ENCODE data around the gene SLC6A2.

DNA sequence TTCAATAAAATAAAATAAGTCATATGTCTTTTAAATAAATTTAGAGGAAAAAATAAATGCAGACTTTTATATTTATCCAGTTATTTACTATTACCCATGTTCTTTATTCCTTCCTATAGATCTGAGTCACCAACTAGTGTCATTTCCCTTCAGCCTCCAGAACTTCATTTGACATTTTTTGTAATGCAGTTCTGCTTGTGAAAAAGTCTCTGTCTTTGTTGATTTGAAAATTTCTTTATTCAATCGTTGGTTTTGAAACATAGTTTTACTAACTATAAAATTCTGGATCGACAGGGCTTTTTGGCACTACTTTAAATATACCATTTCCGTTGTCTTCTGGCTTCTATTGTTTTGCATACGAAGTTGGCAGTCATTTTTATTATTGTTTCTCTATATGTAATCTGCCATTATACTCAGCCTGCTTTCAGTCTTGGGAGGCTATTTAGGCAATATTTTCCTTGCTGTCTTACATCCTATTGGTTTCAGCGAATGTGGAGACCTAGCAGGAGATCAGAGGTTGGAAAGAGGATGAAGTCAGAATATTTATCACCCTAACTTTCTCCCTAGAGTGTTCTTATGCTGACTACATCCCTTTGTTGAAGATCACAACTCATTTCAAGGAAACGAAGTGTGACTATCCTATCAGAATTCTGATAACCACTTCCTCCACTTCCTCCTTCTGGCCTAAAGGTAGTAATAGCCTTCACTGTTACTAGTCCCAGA lies 42.0 kb upstream of the SLC6A2 start:
- TF ChIP-seq RAD21 (IDR thresholded peaks at IDR 0.05; ENCODE audit: low read depth) (no peak), CEBPB (IDR thresholded peaks at IDR 0.05) (no peak), REST (IDR thresholded peaks at IDR 0.05; ENCODE audit: low read depth) (no peak), TEAD4 (IDR thresholded peaks at IDR 0.05) (no peak), ZBTB7A (IDR thresholded peaks at IDR 0.05; ENCODE audit: low read depth) (no peak), TAF1 (IDR thresholded peaks at IDR 0.05; ENCODE audit: low read depth) (no peak), FOXM1 (IDR thresholded peaks at IDR 0.05; ENCODE audit: borderline replicate concordance, low read depth) (no peak), NFIC (IDR thresholded peaks at IDR 0.05) (no peak), EP300 (IDR thresholded peaks at IDR 0.05; ENCODE audit: borderline replicate concordance) (no peak), YY1 (IDR thresholded peaks at IDR 0.05; ENCODE audit: low read depth) (no peak), EGR1 (IDR thresholded peaks at IDR 0.05) (no peak)
- TF ChIP-seq, protein P1, sequence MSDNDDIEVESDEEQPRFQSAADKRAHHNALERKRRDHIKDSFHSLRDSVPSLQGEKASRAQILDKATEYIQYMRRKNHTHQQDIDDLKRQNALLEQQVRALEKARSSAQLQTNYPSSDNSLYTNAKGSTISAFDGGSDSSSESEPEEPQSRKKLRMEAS (IDR thresholded peaks at IDR 0.05), result no peak
- TF ChIP-seq, protein P2, sequence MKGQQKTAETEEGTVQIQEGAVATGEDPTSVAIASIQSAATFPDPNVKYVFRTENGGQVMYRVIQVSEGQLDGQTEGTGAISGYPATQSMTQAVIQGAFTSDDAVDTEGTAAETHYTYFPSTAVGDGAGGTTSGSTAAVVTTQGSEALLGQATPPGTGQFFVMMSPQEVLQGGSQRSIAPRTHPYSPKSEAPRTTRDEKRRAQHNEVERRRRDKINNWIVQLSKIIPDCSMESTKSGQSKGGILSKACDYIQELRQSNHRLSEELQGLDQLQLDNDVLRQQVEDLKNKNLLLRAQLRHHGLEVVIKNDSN (IDR thresholded peaks at IDR 0.05), result no peak
